Measurements from ENCODE around the gene TMOD1. TPM values are rescaled to one million over a fixed set of nuclear protein-coding genes. Genes with fewer than 3 reads are reported as not detected.

Gene TMOD1
- total RNA-seq, 1 donor from 2014 or later = 1.9 TPM

DNA sequence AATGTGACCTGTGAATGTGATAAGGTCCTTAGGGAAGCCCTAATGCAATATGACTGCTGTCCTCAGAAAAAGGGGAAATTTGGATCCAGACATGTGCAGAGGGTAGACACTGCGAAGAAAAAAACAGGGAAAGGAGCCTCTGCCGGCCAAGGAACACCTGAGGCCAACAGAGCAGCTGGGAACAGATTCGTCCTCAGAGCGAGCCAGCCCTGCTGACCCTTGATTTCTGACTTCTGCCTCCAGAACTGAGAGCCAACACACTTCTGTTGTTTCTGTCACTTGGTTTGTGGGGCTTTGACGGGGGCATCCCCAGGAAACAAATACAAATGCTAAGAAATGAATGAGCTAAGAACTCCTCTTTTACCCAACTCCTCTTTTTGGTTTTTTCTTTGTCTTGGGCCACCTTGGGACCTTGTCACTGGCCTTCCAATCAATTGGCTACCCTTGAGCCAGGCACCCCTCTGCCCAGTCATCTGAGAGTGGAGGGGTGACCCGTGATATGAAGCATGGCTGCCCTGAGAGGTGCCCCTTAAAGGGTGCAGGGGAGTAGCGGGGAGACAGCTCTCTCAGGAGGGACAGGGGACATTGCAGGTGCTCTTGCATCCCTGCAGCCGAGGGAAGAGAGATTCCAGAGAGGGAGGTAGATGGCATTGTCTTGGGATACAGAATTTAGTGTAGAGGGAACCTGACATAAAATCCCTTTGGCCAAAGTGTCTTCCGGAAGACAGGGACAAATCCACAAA lies 16.9 kb downstream of the TMOD1 start:
- ChIA-PET POLR2A (no interaction called here), CTCF (no interaction called here)
- Mint-ChIP-seq H3K4me1 (no peaks in the 10 kb centered on the region), H3K9me3 (no peaks in the 10 kb centered on the region), H3K4me3 (no peak overlapping the region), H3K36me3 (ENCODE audit: low read depth) (no peaks in the 10 kb centered on the region), H3K27me3 (peaks cover 29% of the 10 kb centered on the region), H3K27ac (no peak overlapping the region)
- ATAC-seq (ENCODE audit: low read depth) = no peak
- intact Hi-C loops (cut with micrococcal nuclease) = no loop called here
- TF ChIP-seq, protein P1, sequence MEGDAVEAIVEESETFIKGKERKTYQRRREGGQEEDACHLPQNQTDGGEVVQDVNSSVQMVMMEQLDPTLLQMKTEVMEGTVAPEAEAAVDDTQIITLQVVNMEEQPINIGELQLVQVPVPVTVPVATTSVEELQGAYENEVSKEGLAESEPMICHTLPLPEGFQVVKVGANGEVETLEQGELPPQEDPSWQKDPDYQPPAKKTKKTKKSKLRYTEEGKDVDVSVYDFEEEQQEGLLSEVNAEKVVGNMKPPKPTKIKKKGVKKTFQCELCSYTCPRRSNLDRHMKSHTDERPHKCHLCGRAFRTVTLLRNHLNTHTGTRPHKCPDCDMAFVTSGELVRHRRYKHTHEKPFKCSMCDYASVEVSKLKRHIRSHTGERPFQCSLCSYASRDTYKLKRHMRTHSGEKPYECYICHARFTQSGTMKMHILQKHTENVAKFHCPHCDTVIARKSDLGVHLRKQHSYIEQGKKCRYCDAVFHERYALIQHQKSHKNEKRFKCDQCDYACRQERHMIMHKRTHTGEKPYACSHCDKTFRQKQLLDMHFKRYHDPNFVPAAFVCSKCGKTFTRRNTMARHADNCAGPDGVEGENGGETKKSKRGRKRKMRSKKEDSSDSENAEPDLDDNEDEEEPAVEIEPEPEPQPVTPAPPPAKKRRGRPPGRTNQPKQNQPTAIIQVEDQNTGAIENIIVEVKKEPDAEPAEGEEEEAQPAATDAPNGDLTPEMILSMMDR (IDR thresholded peaks at IDR 0.05) = no peak
- no peak for DNase-seq

DNA sequence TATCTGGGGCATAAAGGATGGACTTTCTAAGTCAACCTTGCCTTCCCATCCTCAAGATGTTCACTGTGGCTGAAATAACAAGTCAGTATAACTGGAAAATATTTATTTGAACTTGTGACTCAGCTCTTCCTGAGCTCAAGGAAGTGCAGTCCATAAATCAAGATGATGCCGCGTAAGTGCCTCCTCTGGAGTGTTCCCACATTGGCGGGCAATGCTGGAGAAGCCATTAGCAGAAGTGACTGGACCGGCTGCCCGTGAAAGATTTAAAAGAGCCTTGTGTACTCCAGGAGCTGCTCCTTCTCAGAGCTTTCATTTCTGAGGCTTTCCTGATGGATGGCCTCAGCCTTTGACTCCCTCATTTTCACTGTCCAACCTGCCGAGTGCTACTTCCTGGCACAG lies 17.4 kb downstream of the TMOD1 start:
- Mint-ChIP-seq H3K27me3 (peaks cover 29% of the 10 kb centered on the region), H3K36me3 (ENCODE audit: low read depth) (no peaks in the 10 kb centered on the region), H3K4me1 (no peaks in the 10 kb centered on the region), H3K9me3 (no peaks in the 10 kb centered on the region), H3K4me3 (no peak overlapping the region), H3K27ac (no peak overlapping the region)
- TF ChIP-seq, protein P1 (IDR thresholded peaks at IDR 0.05) = no peak
- POLR2A ChIA-PET = no interaction called here
- CTCF ChIA-PET = no interaction called here
- DNase-seq (no peak), ATAC-seq (ENCODE audit: low read depth) (no peak)
- intact Hi-C loops (cut with micrococcal nuclease) = no loop called here

DNA sequence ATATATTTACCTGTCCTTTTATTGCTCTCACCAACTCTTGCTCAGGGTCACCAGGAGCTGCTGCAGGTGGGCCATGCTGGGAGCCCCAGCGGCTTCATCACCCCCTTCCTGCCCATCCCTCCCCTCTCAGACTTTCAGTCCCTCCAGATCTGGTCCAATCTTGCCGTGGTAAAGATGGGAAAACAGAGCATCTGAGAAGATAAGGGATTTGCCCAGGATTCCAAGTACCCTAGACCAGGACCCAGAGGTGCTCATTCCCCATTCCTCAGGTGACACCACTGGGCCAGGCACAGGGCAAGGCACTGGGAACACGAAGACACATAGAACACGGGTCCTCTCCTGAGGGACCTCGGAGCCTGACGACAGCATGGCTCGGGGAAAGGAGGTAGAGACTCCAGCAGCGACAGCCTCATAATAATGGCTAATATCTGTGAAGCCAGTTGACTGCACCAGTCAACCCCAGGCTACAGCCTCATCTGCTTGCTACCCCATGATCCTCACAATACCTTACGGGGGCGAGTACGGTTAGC lies 18.0 kb downstream of the TMOD1 start:
- CTCF ChIA-PET = no interaction called here
- no peaks in the 10 kb centered on the region for H3K9me3 Mint-ChIP-seq
- no peaks in the 10 kb centered on the region for H3K36me3 Mint-ChIP-seq (ENCODE audit: low read depth)
- no peaks in the 10 kb centered on the region for H3K4me1 Mint-ChIP-seq
- no peak overlapping the region for H3K4me3 Mint-ChIP-seq
- ATAC-seq (ENCODE audit: low read depth) (no peak), DNase-seq (no peak)
- intact Hi-C loops (cut with micrococcal nuclease) = no loop called here
- POLR2A ChIA-PET = no interaction called here
- H3K27me3 Mint-ChIP-seq = peaks cover 29% of the 10 kb centered on the region
- TF ChIP-seq, protein P1 (IDR thresholded peaks at IDR 0.05) = no peak
- H3K27ac Mint-ChIP-seq = no peak overlapping the region

GRCh38 chr9:97521576-97522333 lies 20.3 kb downstream of the TMOD1 start:
- Mint-ChIP-seq H3K27ac (no peak overlapping the region), H3K9me3 (no peaks in the 10 kb centered on the region), H3K27me3 (peaks cover 26% of the 10 kb centered on the region), H3K36me3 (ENCODE audit: low read depth) (no peaks in the 10 kb centered on the region), H3K4me1 (no peaks in the 10 kb centered on the region), H3K4me3 (no peak overlapping the region)
- ChIA-PET CTCF (no interaction called here), POLR2A (no interaction called here)
- ATAC-seq (ENCODE audit: low read depth) (no peak), DNase-seq (no peak)
- intact Hi-C loops (cut with micrococcal nuclease) = no loop called here
- TF ChIP-seq, protein P1 (IDR thresholded peaks at IDR 0.05) = no peak

GRCh38 chr9:97524424-97524823 lies 23.0 kb downstream of the TMOD1 start:
- no peak overlapping the region for H3K4me3 Mint-ChIP-seq
- H3K27ac Mint-ChIP-seq = no peak overlapping the region
- ChIA-PET CTCF (no interaction called here), POLR2A (no interaction called here)
- peaks cover 15% of the 10 kb centered on the region for H3K27me3 Mint-ChIP-seq
- H3K9me3 Mint-ChIP-seq = no peaks in the 10 kb centered on the region
- ATAC-seq (ENCODE audit: low read depth) (no peak), DNase-seq (no peak)
- TF ChIP-seq, protein P1 (IDR thresholded peaks at IDR 0.05) = no peak
- no peaks in the 10 kb centered on the region for H3K4me1 Mint-ChIP-seq
- intact Hi-C loops (cut with micrococcal nuclease) = no loop called here
- H3K36me3 Mint-ChIP-seq (ENCODE audit: low read depth) = no peaks in the 10 kb centered on the region
